ENCODE measurements around the gene MPC2.
A peak's percentile ranks its signal among the peaks of the same experiment; 100 is the strongest.

The MPC2 gene

DNA sequence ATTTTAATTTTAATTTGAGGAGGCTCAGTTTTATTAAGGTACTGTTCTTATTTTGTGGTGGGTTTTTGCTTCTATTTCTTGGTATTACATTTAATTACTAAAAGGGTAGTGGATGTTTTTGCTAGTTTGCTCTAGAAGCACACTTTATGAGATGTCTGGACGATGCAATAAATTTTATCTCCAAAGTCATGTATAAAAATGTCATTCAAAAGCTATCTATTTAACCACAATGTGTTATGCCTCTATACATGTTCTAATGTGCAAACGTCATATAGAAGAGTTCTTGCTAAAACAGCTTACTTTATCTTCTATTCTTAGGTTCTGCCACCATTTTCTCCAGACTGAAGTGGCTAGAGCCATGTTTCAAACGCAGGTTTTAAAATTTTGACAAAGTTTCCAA is 12.9 kb upstream of the MPC2 start:
- H3K4me3 ChIP-seq (ENCODE audit: low read length), result no peak overlapping the region
- TF ChIP-seq CTCF (conservative IDR thresholded peaks at IDR 0.05; ENCODE audit: low read length), result no peak
- DNase-seq (ENCODE audit: low read depth), result no peak

DNA sequence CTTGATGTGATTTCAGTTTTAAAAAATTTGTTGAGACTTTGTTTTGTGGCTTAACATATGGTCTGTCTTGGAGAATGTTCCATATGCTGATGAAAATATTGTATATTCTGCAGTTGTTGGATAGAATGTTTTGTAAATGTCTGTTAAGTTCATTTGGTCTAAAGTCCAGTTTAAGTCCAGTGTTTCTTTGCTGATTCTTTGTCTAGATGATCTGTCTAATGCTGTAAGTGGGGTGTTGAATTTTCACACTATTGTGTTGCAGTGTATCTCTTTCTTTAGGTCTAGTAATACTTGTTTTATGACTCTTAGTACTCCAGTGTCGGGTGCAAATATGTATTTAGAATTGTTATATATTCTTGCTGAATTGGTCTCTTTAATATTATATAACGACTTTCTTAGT is 10.9 kb upstream of the MPC2 start:
- DNase-seq (ENCODE audit: low read depth), result no peak
- TF ChIP-seq CTCF (conservative IDR thresholded peaks at IDR 0.05; ENCODE audit: low read length), result no peak
- no peak overlapping the region for H3K4me3 ChIP-seq (ENCODE audit: low read length)

DNA sequence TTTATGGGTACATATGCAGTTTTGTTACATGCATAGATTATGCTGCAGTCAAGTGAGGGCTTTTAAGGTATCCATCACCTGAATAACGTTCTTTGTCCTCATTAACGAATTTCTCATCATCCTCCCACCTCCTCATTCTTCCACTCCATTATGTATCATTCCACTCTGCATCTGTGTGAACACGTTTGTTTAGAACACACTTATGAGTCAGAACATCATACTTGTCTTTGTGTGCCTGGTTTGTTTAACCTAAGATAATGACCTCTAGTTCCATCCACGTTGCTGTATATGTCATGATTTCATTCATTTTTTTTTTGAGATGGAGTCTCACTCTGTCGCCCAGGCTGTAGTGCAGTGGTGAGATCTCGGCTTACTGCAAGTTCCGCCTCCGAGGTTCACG is 6.7 kb upstream of the MPC2 start:
- no peak for TF ChIP-seq CTCF (conservative IDR thresholded peaks at IDR 0.05; ENCODE audit: low read length)
- no peak overlapping the region for H3K4me3 ChIP-seq (ENCODE audit: low read length)
- DNase-seq (ENCODE audit: low read depth), result no peak

GRCh38 chr1:167940264-167940663 is 3.4 kb upstream of the MPC2 start:
- DNase-seq (ENCODE audit: low read depth), result no peak
- no peak for TF ChIP-seq CTCF (conservative IDR thresholded peaks at IDR 0.05; ENCODE audit: low read length)
- H3K4me3 ChIP-seq (ENCODE audit: low read length), result no peak overlapping the region

- peak overlapping the region; percentile 85 for H3K4me3 ChIP-seq (ENCODE audit: low read length)
- DNase-seq (ENCODE audit: low read depth), result no peak
- no peak for TF ChIP-seq CTCF (conservative IDR thresholded peaks at IDR 0.05; ENCODE audit: low read length)
These were observed 1.3 kb upstream of the MPC2 start for GRCh38 chr1:167938080-167938636.

GRCh38 chr1:167937709-167938010 is 788 bp upstream of the MPC2 start:
- peak overlapping the region; percentile 85 for H3K4me3 ChIP-seq (ENCODE audit: low read length)
- DNase-seq (ENCODE audit: low read depth), result no peak
- TF ChIP-seq CTCF (conservative IDR thresholded peaks at IDR 0.05; ENCODE audit: low read length), result no peak

- peak; percentile 99 for DNase-seq (ENCODE audit: low read depth)
- H3K4me3 ChIP-seq (ENCODE audit: low read length), result peak within 1 kb of the TSS; percentile 85
- no peak for TF ChIP-seq CTCF (conservative IDR thresholded peaks at IDR 0.05; ENCODE audit: low read length)
These were observed 573 bp downstream of the MPC2 start, which contains the start of gene DCAF6 for GRCh38 chr1:167936068-167936929. DCAF6 (plus strand) TSS chr1:167936683; CDS start chr1:167936912, 229 bp downstream.

Data from AG10803 (cell line).